H1 (cell line): ENCODE results near the gene RAI14. TPM values are rescaled to one million over a fixed set of nuclear protein-coding genes. Genes with fewer than 3 reads are reported as not detected.

Experiments
- CTCF ChIA-PET: fragments of 300-600 bp; sonication (Branson Sonifier 250); formaldehyde crosslinking; loops from one replicate; lab custom pipeline; 2021; ENCODE audit not compliant: partially characterized antibody; lab: Charles Lee
- POLR2A ChIA-PET: fragments of 300-600 bp; sonication (Branson Sonifier 250); formaldehyde crosslinking; loops from one replicate; lab custom pipeline; 2021; ENCODE audit warnings: inconsistent platforms; ENCODE audit not compliant: partially characterized antibody; lab: Charles Lee
- DNase-seq, 2 experiments: peaks; one replicate each; pipeline versions ENCODE4 v3.0.0 to v3.0.0-alpha.2; 2010 to 2022; ENCODE audit warnings: low spot score in 2 of 2, low read depth in 1 of 2, mixed read lengths in 1 of 2
- FAIRE-seq: peaks from 2 replicates; lab custom pipeline; 2011; peaks lifted over from hg19 to GRCh38; lab: Jason Lieb, UNC
- H2AFZ ChIP-seq: 2 replicates; pipeline ENCODE4 v1.8.1; 2012; ENCODE audit warnings: low read length, inconsistent platforms
- H2AK5ac ChIP-seq: 2 replicates; pipeline ENCODE4 v1.6.1; 2013; ENCODE audit warnings: low read depth, low read length
- H2BK120ac ChIP-seq: replicated peaks from 2 replicates; pipeline ENCODE3; 2013; ENCODE audit warnings: low read depth, low read length, inconsistent platforms
- H2BK12ac ChIP-seq: 2 replicates; pipeline ENCODE4 v1.6.1; 2013; ENCODE audit warnings: low read depth, low read length
- H2BK15ac ChIP-seq: 2 replicates; pipeline ENCODE4 v1.6.1; 2013; ENCODE audit warnings: low read length
- H2BK20ac ChIP-seq: 2 replicates; pipeline ENCODE4 v1.6.1; 2013; ENCODE audit warnings: low read length
- H2BK5ac ChIP-seq: 2 replicates; pipeline ENCODE4 v1.6.1; 2013; ENCODE audit warnings: low read depth, low read length
- H3K14ac ChIP-seq: 2 replicates; pipeline ENCODE4 v1.6.1; 2013; ENCODE audit warnings: inconsistent platforms; ENCODE audit not compliant: insufficient read length
- H3K18ac ChIP-seq: 2 replicates; pipeline ENCODE4 v1.6.1; 2013; ENCODE audit warnings: low read length; ENCODE audit errors: extremely low read depth
- H3K23ac ChIP-seq: 2 replicates; pipeline ENCODE4 v1.6.1; 2013; ENCODE audit warnings: inconsistent platforms; ENCODE audit not compliant: insufficient read length
- H3K23me2 ChIP-seq: 2 replicates; pipeline ENCODE4 v1.6.1; 2013; ENCODE audit warnings: low read depth, low read length
- H3K27ac ChIP-seq: 2 replicates; pipeline ENCODE4 v1.6.1; 2011; ENCODE audit warnings: low read depth, low read length, inconsistent platforms
- H3K27me3 ChIP-seq, 4 experiments: replicated peaks in 1 of 4; 1 replicate in 1 of 4; 2 replicates in 3 of 4; pipeline versions ENCODE4 v1.6.1 to v1.8.1; 2011 to 2013; ENCODE audit warnings: low read length in 3 of 4, mild to moderate bottlenecking in 3 of 4, inconsistent platforms in 2 of 4, mixed read lengths in 2 of 4, moderate library complexity in 1 of 4; ENCODE audit not compliant: control insufficient read depth in 3 of 4, insufficient read depth in 3 of 4; ENCODE audit errors: extremely low read depth in 1 of 4
- H3K36me3 ChIP-seq, 4 experiments: 2 replicates each; pipeline versions ENCODE4 v1.6.1 to v1.8.1; 2011 to 2013; ENCODE audit warnings: mild to moderate bottlenecking in 4 of 4, low read length in 3 of 4, moderate library complexity in 2 of 4, control low read depth in 1 of 4, inconsistent platforms in 1 of 4; ENCODE audit not compliant: insufficient read depth in 4 of 4, control insufficient read depth in 2 of 4
- H3K4ac ChIP-seq: replicated peaks from 2 replicates; pipeline ENCODE3; 2013; ENCODE audit warnings: low read length, low read depth, mixed read lengths, inconsistent platforms; ENCODE audit not compliant: insufficient read length
- H3K4me1 ChIP-seq, 4 experiments: replicated peaks in 1 of 4; 1 replicate in 1 of 4; 2 replicates in 3 of 4; pipeline versions ENCODE4 v1.6.1 to v1.8.1; 2011 to 2013; ENCODE audit warnings: low read length in 3 of 4, inconsistent platforms in 2 of 4, mixed read lengths in 1 of 4; ENCODE audit not compliant: insufficient read depth in 4 of 4, control insufficient read depth in 3 of 4
- H3K4me2 ChIP-seq, 2 experiments: 2 replicates each; pipeline versions ENCODE4 v1.6.1 to v1.8.1; 2011 to 2013; ENCODE audit warnings: low read depth in 2 of 2, low read length in 2 of 2, control low read depth in 1 of 2, inconsistent platforms in 1 of 2, mild to moderate bottlenecking in 1 of 2; ENCODE audit not compliant: insufficient read depth in 1 of 2
- H3K4me3 ChIP-seq, 4 experiments: fragments of 200-600, 300-600 bp in 1 of 4; sonication (generic), shearing (Covaris generic), sonication (Bioruptor Twin) in 1 of 4; 2 replicates each; pipeline versions ENCODE4 v1.5.1 to v1.8.1; 2011 to 2016; ENCODE audit warnings: low read length in 4 of 4, low read depth in 3 of 4, control low read depth in 2 of 4, inconsistent platforms in 2 of 4, mild to moderate bottlenecking in 2 of 4, mixed read lengths in 1 of 4, moderate library complexity in 1 of 4; ENCODE audit not compliant: insufficient read depth in 2 of 4; ENCODE audit errors: extremely low read depth in 1 of 4
- H3K56ac ChIP-seq: replicated peaks from 2 replicates; pipeline ENCODE3; 2013; ENCODE audit warnings: low read depth, mild to moderate bottlenecking, mixed read lengths, low read length, inconsistent platforms; ENCODE audit not compliant: insufficient read length
- H3K79me1 ChIP-seq: 2 replicates; pipeline ENCODE4 v1.6.1; 2013; ENCODE audit warnings: low read depth, low read length, control low read depth
- H3K79me2 ChIP-seq, 2 experiments: 2 replicates each; pipeline versions ENCODE4 v1.6.1 to v1.8.1; 2012 to 2013; ENCODE audit warnings: low read length in 2 of 2, mild to moderate bottlenecking in 2 of 2, inconsistent platforms in 1 of 2; ENCODE audit not compliant: insufficient read depth in 2 of 2, control insufficient read depth in 1 of 2
- H3K9ac ChIP-seq, 4 experiments: replicated peaks in 1 of 4; 1 replicate in 1 of 4; 2 replicates in 3 of 4; pipeline versions ENCODE4 v1.6.1 to v1.8.1; 2011 to 2013; ENCODE audit warnings: low read depth in 3 of 4, low read length in 3 of 4, control low read depth in 2 of 4, mild to moderate bottlenecking in 2 of 4, moderate library complexity in 2 of 4, inconsistent platforms in 1 of 4; ENCODE audit errors: extremely low read depth in 1 of 4
- H3K9me3 ChIP-seq, 2 experiments: 2 replicates each; pipeline versions ENCODE4 v1.6.1 to v1.8.1; 2012 to 2013; ENCODE audit warnings: mild to moderate bottlenecking in 2 of 2, moderate library complexity in 2 of 2, control low read depth in 1 of 2, inconsistent platforms in 1 of 2, low read depth in 1 of 2, low read length in 1 of 2, mixed read lengths in 1 of 2; ENCODE audit not compliant: insufficient read depth in 2 of 2
- H4K20me1 ChIP-seq, 2 experiments: replicated peaks in 1 of 2; 2 replicates each; pipeline versions ENCODE3 to v1.8.1; 2011 to 2013; ENCODE audit warnings: inconsistent platforms in 2 of 2, low read length in 2 of 2, mild to moderate bottlenecking in 1 of 2; ENCODE audit not compliant: insufficient read depth in 2 of 2, control insufficient read depth in 1 of 2
- H4K5ac ChIP-seq: 2 replicates; pipeline ENCODE4 v1.6.1; 2013; ENCODE audit warnings: low read length, low read depth, mixed read lengths, inconsistent platforms; ENCODE audit not compliant: insufficient read length
- H4K8ac ChIP-seq: 2 replicates; pipeline ENCODE4 v1.8.0; 2013; ENCODE audit warnings: mild to moderate bottlenecking, moderate library complexity, low read length, inconsistent platforms; ENCODE audit not compliant: insufficient read depth; ENCODE audit errors: extremely low read depth
- H4K91ac ChIP-seq: replicated peaks from 2 replicates; pipeline ENCODE3; 2013; ENCODE audit warnings: low read length, mixed read lengths, inconsistent platforms; ENCODE audit not compliant: insufficient read length
- ATF2 ChIP-seq: IDR thresholded peaks from 2 replicates; pipeline ENCODE4 v1.6.1; 2012; ENCODE audit warnings: low read length, inconsistent platforms
- EGR1 ChIP-seq: IDR thresholded peaks from 2 replicates; pipeline ENCODE4 v1.6.1; 2011; ENCODE audit warnings: low read depth, low read length, borderline replicate concordance
- EP300 ChIP-seq, 2 experiments: IDR thresholded peaks; 1 replicate in 1 of 2; 2 replicates in 1 of 2; pipeline ENCODE4 v1.6.1; 2011 to 2012; ENCODE audit warnings: low read depth in 2 of 2, low read length in 2 of 2, mild to moderate bottlenecking in 2 of 2, borderline replicate concordance in 1 of 2, inconsistent platforms in 1 of 2, moderate library complexity in 1 of 2
- ZNF274 ChIP-seq: IDR thresholded peaks from 2 replicates; pipeline ENCODE4 v1.7.0; 2012; ENCODE audit warnings: low read length, borderline replicate concordance; ENCODE audit errors: extremely low read depth
- WGBS, 2 experiments: shearing (Covaris generic) in 1 of 2; methylation state at CpG; one replicate each; pipeline versions ENCODE4 v1.1.6 to v1.1.7; 2013 to 2015; ENCODE audit warnings: low lambda C conversion rate in 2 of 2, mixed read lengths in 2 of 2, inconsistent platforms in 1 of 2, low coverage in 1 of 2, missing lambda C conversion rate in 1 of 2; ENCODE audit not compliant: insufficient replicate concordance in 2 of 2, insufficient coverage in 1 of 2, insufficient read length in 1 of 2; ENCODE audit errors: extremely low coverage in 1 of 2, missing lambda C conversion rate in 1 of 2; 5-methylcytosine and 5-hydroxymethylcytosine counted together
- long read RNA-seq, 2 experiments: library from RNA in 1 of 2; library from capped mRNA in 1 of 2; stranded (forward); transcript quantifications; one replicate each; pipeline ENCODE4 v2.0.0, GENCODE V29; 2021; ENCODE audit warnings: inconsistent platforms in 1 of 2
- polyA minus RNA-seq, 3 experiments: library from RNA; depleted of rRNA, polyadenylated mRNA; stranded (reverse); fragments of >200 nt; gene quantifications; 1 replicate in 2 of 3; 2 replicates in 1 of 3; pipeline ENCODE4 v1.2.3, GENCODE V29; 2011
- polyA plus RNA-seq, 7 experiments: library from polyadenylated mRNA; depleted of rRNA in 3 of 7; stranded (reverse) in 5 of 7; unstranded in 2 of 7; fragments of >200 nt in 5 of 7; fragments of 200-250 nt in 2 of 7; gene quantifications; 1 replicate in 5 of 7; 2 replicates in 1 of 7; 4 replicates in 1 of 7; pipeline versions ENCODE4 v1.2.1 to v1.2.3, GENCODE V29; 2011 to 2013; ENCODE audit warnings: missing spikeins in 2 of 7, mixed read lengths in 2 of 7
- total RNA-seq: library from RNA; stranded (reverse); fragmentation: NEBNext Ultra II Directional; extraction: Animal tissue kit (Norgen Biotek cat#: 25700); gene quantifications from 2 replicates; pipeline ENCODE4 v1.2.1, GENCODE V29; 2021
- TF ChIP-seq, protein P1 (sequence below): IDR thresholded peaks from 2 replicates; pipeline ENCODE4 v1.6.1; 2012; ENCODE audit warnings: inconsistent platforms

RAI14 gene
- total RNA-seq, result 210 and 216 TPM in 2 replicates
- 48.4 and 54.7 TPM in 2 replicates for polyA plus RNA-seq (2011; rRNA removed)
- 85.7 TPM for polyA plus RNA-seq (2011; cell fraction: cytosol; rRNA removed)
- 309 TPM for polyA plus RNA-seq (2011; cell fraction: nucleus; rRNA removed)
- polyA plus RNA-seq (2012, experiment 1 of 2), result 92.2 to 129 TPM (median 115 TPM) in 4 replicates
- 5.2 TPM for polyA plus RNA-seq (2012, experiment 2 of 2)
- polyA plus RNA-seq (2013, experiment 1 of 2), result 122 TPM
- polyA plus RNA-seq (2013, experiment 2 of 2), result 118 TPM
- polyA minus RNA-seq (2011; rRNA and poly(A)+ RNA removed), result 477 and 553 TPM in 2 replicates
- polyA minus RNA-seq (2011; cell fraction: cytosol; rRNA and poly(A)+ RNA removed), result 88.9 TPM
- 219 TPM for polyA minus RNA-seq (2011; cell fraction: nucleus; rRNA and poly(A)+ RNA removed)
- long read RNA-seq, experiment 1, full-length matches to known transcripts, result 13 of 132 reads
- long read RNA-seq, experiment 1, partial matches to known transcripts, result 111 of 132 reads
- long read RNA-seq, experiment 1, other reads (novel, unspliced or antisense), result 8 of 132 reads
- long read RNA-seq, experiment 2, partial matches to known transcripts, result 14 of 25 reads
- long read RNA-seq, experiment 2, other reads (novel, unspliced or antisense), result 10 of 25 reads

GRCh38 chr5:34656001-34656699, at the start of gene RAI14:
Gene RAI14, plus strand, starts transcription at chr5:34656328. Its CDS starts 30,592 bp downstream, at chr5:34686920.
- H2AK5ac ChIP-seq, result peak within 1 kb of the TSS; percentile 29; the same call in 1 of the 2 replicates
- peak within 1 kb of the TSS; percentile 76 for H4K91ac ChIP-seq
- H3K4me3 ChIP-seq, result peak within 1 kb of the TSS; percentile 69 to 86 (median 80)
- peak; percentile 47 to 86 for DNase-seq
- H3K23ac ChIP-seq, result no peak within 1 kb of the TSS
- H3K79me2 ChIP-seq, result peaks cover 36 to 44% of the 10 kb centered on the region in 2 experiments
- H3K9ac ChIP-seq, result peak within 1 kb of the TSS; percentile 83 to 94 (median 84)
- peak within 1 kb of the TSS; percentile 91 for H3K56ac ChIP-seq
- H4K5ac ChIP-seq, result peak within 1 kb of the TSS; percentile 82
- FAIRE-seq, result no peak
- 1% methylated on average over 69 of the region's 79 CpGs; no CpG with 5 or more reads in 1 of the 2 experiments for WGBS, 2 experiments
- H3K18ac ChIP-seq, result peak within 1 kb of the TSS; percentile 81
- H3K4me2 ChIP-seq, result peak within 1 kb of the TSS; percentile 87 to 93
- peak within 1 kb of the TSS; percentile 69 for H4K8ac ChIP-seq
- H4K20me1 ChIP-seq, result peaks cover 6 to 8% of the 10 kb centered on the region in 2 experiments
- H3K9me3 ChIP-seq, result no peaks in the 10 kb centered on the region
- ChIA-PET POLR2A (interaction anchor here (0.6 to 2.2 kb wide), 11 partner anchors 10 to 259 kb away, joined by 3 to 11 read pairs (median 3); partner anchors contain the start of genes BRIX1, RAD1 and TTC23L), CTCF (interaction anchor here (0.9 to 1.2 kb wide), 3 partner anchors 24 to 133 kb away, joined by 3 read pairs; no protein-coding TSS in a partner anchor)
- no peak within 1 kb of the TSS for H2AFZ ChIP-seq
- H3K23me2 ChIP-seq, result peaks cover 17% of the 10 kb centered on the region
- peak within 1 kb of the TSS; percentile 76 for H3K27ac ChIP-seq
- H3K27me3 ChIP-seq, result no peaks in the 10 kb centered on the region
- H3K14ac ChIP-seq, result peak within 1 kb of the TSS; percentile 4
- no peak within 1 kb of the TSS; the same call in 1 of the 2 replicates for H2BK20ac ChIP-seq
- peaks cover 3% of the 10 kb centered on the region; the same call in 1 of the 2 replicates for H3K79me1 ChIP-seq
- H3K4me1 ChIP-seq, result peaks cover 9 to 20% (median 13%) of the 10 kb centered on the region in 4 experiments; a peak in 6 of 7 replicates
- H3K4ac ChIP-seq, result peak within 1 kb of the TSS; percentile 69
- H2BK120ac ChIP-seq, result peak within 1 kb of the TSS; percentile 36
- 0 out of 2 replicates have a peak within 1 kb of the TSS, but pooled peaks have one; percentile 21 for H2BK15ac ChIP-seq
- H2BK12ac ChIP-seq, result peak within 1 kb of the TSS; percentile 63
- H3K36me3 ChIP-seq, result peaks cover 0 to 7% (median 5%) of the 10 kb centered on the region in 4 experiments; a peak in 2 of 8 replicates
- H2BK5ac ChIP-seq, result peak within 1 kb of the TSS; percentile 88
- TF ChIP-seq ZNF274, result no peak
- TF ChIP-seq EP300 (IDR thresholded peaks at IDR 0.05; ENCODE audit: borderline replicate concordance in 1 of 2, low read depth in 2 of 2, low read length in 2 of 2), result 0 out of 3 replicates have a peak, but pooled peaks of 1 of the 2 experiments have one; percentile 16
- 0 out of 2 replicates have a peak, but pooled peaks have one; percentile 31 for TF ChIP-seq ATF2
- TF ChIP-seq EGR1, result peak; percentile 76
- TF ChIP-seq, protein P1, sequence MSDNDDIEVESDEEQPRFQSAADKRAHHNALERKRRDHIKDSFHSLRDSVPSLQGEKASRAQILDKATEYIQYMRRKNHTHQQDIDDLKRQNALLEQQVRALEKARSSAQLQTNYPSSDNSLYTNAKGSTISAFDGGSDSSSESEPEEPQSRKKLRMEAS, result peak; percentile 81
